ENCODE data around the gene TMEM272.

Gene TMEM272

GRCh38 chr13:51781246-51782022 lies 63.5 kb downstream of the TMEM272 start:
- DNase-seq (ENCODE audit: low read depth in 2 of 2) = no peak

GRCh38 chr13:51780099-51780498 lies 64.9 kb downstream of the TMEM272 start:
- no peak for DNase-seq (ENCODE audit: low read depth in 2 of 2)

GRCh38 chr13:51778392-51778791 lies 66.6 kb downstream of the TMEM272 start:
- DNase-seq (ENCODE audit: low read depth in 2 of 2) = no peak

- DNase-seq (ENCODE audit: low read depth in 2 of 2) = no peak
These were observed 67.1 kb downstream of the TMEM272 start for GRCh38 chr13:51777921-51778320.

GRCh38 chr13:51776179-51776578 lies 68.8 kb downstream of the TMEM272 start:
- DNase-seq (ENCODE audit: low read depth in 2 of 2) = no peak

- DNase-seq (ENCODE audit: low read depth in 2 of 2) = no peak
These were observed 71.5 kb downstream of the TMEM272 start for GRCh38 chr13:51773515-51773914.

GRCh38 chr13:51772781-51773180 lies 72.2 kb downstream of the TMEM272 start:
- DNase-seq (ENCODE audit: low read depth in 2 of 2) = no peak

GRCh38 chr13:51772105-51772455 lies 72.9 kb downstream of the TMEM272 start:
- DNase-seq (ENCODE audit: low read depth in 2 of 2) = no peak

GRCh38 chr13:51771418-51772104 lies 73.4 kb downstream of the TMEM272 start:
- no peak for DNase-seq (ENCODE audit: low read depth in 2 of 2)

GRCh38 chr13:51770681-51771417 lies 74.1 kb downstream of the TMEM272 start:
- no peak for DNase-seq (ENCODE audit: low read depth in 2 of 2)

- no peak for DNase-seq (ENCODE audit: low read depth in 2 of 2)
These were observed 74.8 kb downstream of the TMEM272 start for GRCh38 chr13:51770160-51770559.

GRCh38 chr13:51769455-51770127 lies 75.4 kb downstream of the TMEM272 start:
- DNase-seq (ENCODE audit: low read depth in 2 of 2) = no peak

- DNase-seq (ENCODE audit: low read depth in 2 of 2) = no peak
These were observed 76.0 kb downstream of the TMEM272 start for GRCh38 chr13:51768976-51769375.

GRCh38 chr13:51768378-51768921 lies 76.5 kb downstream of the TMEM272 start:
- DNase-seq (ENCODE audit: low read depth in 2 of 2) = no peak

GRCh38 chr13:51767100-51767499 lies 77.9 kb downstream of the TMEM272 start:
- DNase-seq (ENCODE audit: low read depth in 2 of 2) = no peak

GRCh38 chr13:51765142-51765515 lies 79.8 kb downstream of the TMEM272 start:
- DNase-seq (ENCODE audit: low read depth in 2 of 2) = no peak

- peak; percentile 49 to 56 for DNase-seq (ENCODE audit: low read depth in 2 of 2)
These were observed 80.5 kb downstream of the TMEM272 start for GRCh38 chr13:51764184-51765141.

- DNase-seq (ENCODE audit: low read depth in 2 of 2) = no peak
These were observed 81.5 kb downstream of the TMEM272 start for GRCh38 chr13:51763486-51763885.
